Measurements from ENCODE around the gene CLSTN2.

The CLSTN2 gene

DNA sequence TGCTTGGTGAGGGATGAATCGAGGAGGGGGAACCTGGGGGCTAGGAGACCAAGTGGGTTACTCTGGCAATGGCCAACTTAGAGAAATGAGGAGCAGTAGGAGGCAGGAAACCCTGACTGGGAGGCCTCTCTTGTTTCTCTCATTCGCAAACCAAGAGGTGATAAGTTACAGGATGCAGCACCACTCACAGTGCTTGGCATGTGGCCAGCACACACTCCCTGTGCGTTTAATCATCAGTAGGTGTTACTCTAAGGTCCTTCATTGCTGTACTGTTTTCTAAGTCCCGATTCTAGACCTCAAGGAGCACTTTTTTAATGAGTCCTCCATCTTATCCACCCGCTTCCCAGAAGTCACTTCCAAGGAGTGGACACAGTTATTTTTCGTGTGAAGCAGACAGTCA, 428.8 kb downstream of the CLSTN2 start:
- TF ChIP-seq, protein P1, sequence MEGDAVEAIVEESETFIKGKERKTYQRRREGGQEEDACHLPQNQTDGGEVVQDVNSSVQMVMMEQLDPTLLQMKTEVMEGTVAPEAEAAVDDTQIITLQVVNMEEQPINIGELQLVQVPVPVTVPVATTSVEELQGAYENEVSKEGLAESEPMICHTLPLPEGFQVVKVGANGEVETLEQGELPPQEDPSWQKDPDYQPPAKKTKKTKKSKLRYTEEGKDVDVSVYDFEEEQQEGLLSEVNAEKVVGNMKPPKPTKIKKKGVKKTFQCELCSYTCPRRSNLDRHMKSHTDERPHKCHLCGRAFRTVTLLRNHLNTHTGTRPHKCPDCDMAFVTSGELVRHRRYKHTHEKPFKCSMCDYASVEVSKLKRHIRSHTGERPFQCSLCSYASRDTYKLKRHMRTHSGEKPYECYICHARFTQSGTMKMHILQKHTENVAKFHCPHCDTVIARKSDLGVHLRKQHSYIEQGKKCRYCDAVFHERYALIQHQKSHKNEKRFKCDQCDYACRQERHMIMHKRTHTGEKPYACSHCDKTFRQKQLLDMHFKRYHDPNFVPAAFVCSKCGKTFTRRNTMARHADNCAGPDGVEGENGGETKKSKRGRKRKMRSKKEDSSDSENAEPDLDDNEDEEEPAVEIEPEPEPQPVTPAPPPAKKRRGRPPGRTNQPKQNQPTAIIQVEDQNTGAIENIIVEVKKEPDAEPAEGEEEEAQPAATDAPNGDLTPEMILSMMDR (IDR thresholded peaks at IDR 0.05; ENCODE audit: low read depth, low read length), result no peak
- H3K4me3 ChIP-seq (ENCODE audit: low read depth, low read length), result no peak overlapping the region
- no peak for DNase-seq (ENCODE audit: low read depth, low spot score)
- in situ Hi-C loops (cut with HindIII; ENCODE audit: low sequenced_read_pairs), result no loop called here

- TF ChIP-seq, protein P1 (IDR thresholded peaks at IDR 0.05; ENCODE audit: low read depth, low read length), result no peak
- in situ Hi-C loops (cut with HindIII; ENCODE audit: low sequenced_read_pairs), result no loop called here
- DNase-seq (ENCODE audit: low read depth, low spot score), result no peak
- no peak overlapping the region for H3K4me3 ChIP-seq (ENCODE audit: low read depth, low read length)
These were observed 431.1 kb downstream of the CLSTN2 start for GRCh38 chr3:140365872-140366697.

DNA sequence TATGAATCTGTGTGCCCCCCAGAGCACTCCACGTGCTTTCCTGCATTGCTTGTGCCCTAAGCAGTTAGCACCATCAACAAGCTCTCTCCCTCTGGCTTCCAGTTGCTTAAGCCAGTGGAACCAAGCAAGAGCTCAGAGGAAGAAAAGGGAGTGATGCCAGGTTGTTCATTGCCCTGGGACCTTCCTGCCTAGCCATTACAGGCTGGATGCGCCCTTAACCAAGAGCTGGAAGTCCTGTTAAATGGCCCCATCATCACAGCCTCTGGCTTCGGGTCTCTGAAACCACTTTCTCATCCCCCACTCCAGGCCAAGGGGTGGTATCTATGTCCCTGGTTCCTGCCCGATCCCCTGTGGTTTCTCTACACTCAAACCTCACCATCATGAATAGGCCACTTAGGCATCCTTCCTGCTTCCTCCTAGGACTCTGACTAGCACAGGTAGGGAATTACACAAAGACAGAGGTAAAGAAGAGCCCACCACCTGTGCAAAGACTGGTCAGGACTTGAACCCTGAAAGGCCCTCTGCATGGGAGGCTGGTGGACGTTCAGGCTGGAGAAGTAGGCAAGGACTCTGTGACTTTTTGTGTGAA, 433.3 kb downstream of the CLSTN2 start:
- DNase-seq (ENCODE audit: low read depth, low spot score), result no peak
- TF ChIP-seq, protein P1 (IDR thresholded peaks at IDR 0.05; ENCODE audit: low read depth, low read length), result no peak
- H3K4me3 ChIP-seq (ENCODE audit: low read depth, low read length), result no peak overlapping the region
- in situ Hi-C loops (cut with HindIII; ENCODE audit: low sequenced_read_pairs), result no loop called here

- TF ChIP-seq, protein P1 (IDR thresholded peaks at IDR 0.05; ENCODE audit: low read depth, low read length), result no peak
- no peak overlapping the region for H3K4me3 ChIP-seq (ENCODE audit: low read depth, low read length)
- in situ Hi-C loops (cut with HindIII; ENCODE audit: low sequenced_read_pairs), result no loop called here
- DNase-seq (ENCODE audit: low read depth, low spot score), result no peak
These were observed 435.7 kb downstream of the CLSTN2 start for GRCh38 chr3:140370686-140371085.

- DNase-seq (ENCODE audit: low read depth, low spot score), result no peak
- in situ Hi-C loops (cut with HindIII; ENCODE audit: low sequenced_read_pairs), result no loop called here
- no peak overlapping the region for H3K4me3 ChIP-seq (ENCODE audit: low read depth, low read length)
- TF ChIP-seq, protein P1 (IDR thresholded peaks at IDR 0.05; ENCODE audit: low read depth, low read length), result no peak
These were observed 438.2 kb downstream of the CLSTN2 start for GRCh38 chr3:140373234-140373633.

GRCh38 chr3:140375002-140375401, 440.0 kb downstream of the CLSTN2 start:
- H3K4me3 ChIP-seq (ENCODE audit: low read depth, low read length), result no peak overlapping the region
- DNase-seq (ENCODE audit: low read depth, low spot score), result no peak
- TF ChIP-seq, protein P1 (IDR thresholded peaks at IDR 0.05; ENCODE audit: low read depth, low read length), result no peak
- in situ Hi-C loops (cut with HindIII; ENCODE audit: low sequenced_read_pairs), result no loop called here

Data from astrocyte of the spinal cord (primary cell).